B cell (primary cell): ENCODE measurements around the gene WFS1.

ENCODE experiments used
- EZH2 ChIP-seq: IDR thresholded peaks from 2 replicates; pipeline ENCODE4 v1.6.1; 2012; ENCODE audit warnings: borderline replicate concordance, low read depth, mild to moderate bottlenecking, moderate library complexity, low read length; ENCODE audit not compliant: insufficient read depth, poor library complexity, severe bottlenecking
- TF ChIP-seq, protein P1 (sequence below): fragments of 200-600 bp; IDR thresholded peaks from one replicate; pipeline ENCODE4 v1.8.0; 2022; ENCODE audit warnings: antibody characterized with exemption, mild to moderate bottlenecking

DNA sequence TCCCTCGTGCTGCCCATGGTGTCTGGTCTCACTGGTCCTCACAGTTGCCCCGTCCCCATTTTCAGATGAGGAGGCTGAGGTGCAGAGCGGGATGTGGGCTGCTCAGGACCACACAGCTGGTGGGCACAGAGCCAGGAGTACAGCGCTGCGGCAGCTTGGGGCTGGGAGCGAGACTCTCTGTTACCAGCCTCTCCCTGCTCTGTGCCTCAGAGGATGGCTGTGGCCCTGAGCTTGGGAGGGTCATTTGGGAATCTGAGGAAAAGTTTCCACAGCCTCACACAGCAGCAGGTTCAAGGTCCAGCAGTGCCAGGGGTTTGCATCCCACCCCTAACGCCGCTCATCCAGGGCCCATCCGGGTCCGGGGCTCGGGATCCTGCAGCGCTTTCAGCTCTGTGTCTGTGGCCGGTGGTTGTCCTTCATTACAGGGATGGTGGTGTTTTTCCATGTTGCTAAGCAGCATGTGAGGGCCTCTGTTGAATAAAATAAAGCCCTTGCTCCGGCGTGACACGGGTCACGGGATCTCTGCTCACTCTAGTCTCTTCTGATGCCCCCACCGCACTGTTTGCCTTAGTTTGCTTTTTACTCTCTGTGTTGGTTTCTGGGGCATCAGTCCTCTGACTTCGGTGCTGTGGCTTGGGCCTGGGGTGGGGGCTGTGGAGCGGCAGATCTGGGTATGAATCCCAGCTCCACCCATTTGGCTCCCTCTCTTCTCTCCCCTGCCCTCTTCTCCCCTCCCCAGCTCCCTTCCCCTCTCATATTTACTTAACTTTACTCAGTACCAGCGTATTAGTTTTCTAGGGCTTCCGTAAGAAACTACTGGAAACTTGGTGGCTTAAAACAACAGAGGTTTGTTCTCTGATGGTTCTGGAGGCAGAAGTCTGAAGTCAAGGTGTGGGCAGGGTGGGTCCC is 6.5 kb downstream of the WFS1 start:
- no peak for TF ChIP-seq EZH2
- TF ChIP-seq, protein P1, sequence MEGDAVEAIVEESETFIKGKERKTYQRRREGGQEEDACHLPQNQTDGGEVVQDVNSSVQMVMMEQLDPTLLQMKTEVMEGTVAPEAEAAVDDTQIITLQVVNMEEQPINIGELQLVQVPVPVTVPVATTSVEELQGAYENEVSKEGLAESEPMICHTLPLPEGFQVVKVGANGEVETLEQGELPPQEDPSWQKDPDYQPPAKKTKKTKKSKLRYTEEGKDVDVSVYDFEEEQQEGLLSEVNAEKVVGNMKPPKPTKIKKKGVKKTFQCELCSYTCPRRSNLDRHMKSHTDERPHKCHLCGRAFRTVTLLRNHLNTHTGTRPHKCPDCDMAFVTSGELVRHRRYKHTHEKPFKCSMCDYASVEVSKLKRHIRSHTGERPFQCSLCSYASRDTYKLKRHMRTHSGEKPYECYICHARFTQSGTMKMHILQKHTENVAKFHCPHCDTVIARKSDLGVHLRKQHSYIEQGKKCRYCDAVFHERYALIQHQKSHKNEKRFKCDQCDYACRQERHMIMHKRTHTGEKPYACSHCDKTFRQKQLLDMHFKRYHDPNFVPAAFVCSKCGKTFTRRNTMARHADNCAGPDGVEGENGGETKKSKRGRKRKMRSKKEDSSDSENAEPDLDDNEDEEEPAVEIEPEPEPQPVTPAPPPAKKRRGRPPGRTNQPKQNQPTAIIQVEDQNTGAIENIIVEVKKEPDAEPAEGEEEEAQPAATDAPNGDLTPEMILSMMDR, result no peak
